Measurements from ENCODE around the gene BMPER.
"Not testable (repeated sequence)": the region's sequence is repeated elsewhere in the genome, so short reads cannot be mapped to it uniquely, and the experiment has no call there.

The BMPER gene

GRCh38 chr7:34153656-34154270, 248.4 kb downstream of the BMPER start:
- no peak for DNase-seq

DNA sequence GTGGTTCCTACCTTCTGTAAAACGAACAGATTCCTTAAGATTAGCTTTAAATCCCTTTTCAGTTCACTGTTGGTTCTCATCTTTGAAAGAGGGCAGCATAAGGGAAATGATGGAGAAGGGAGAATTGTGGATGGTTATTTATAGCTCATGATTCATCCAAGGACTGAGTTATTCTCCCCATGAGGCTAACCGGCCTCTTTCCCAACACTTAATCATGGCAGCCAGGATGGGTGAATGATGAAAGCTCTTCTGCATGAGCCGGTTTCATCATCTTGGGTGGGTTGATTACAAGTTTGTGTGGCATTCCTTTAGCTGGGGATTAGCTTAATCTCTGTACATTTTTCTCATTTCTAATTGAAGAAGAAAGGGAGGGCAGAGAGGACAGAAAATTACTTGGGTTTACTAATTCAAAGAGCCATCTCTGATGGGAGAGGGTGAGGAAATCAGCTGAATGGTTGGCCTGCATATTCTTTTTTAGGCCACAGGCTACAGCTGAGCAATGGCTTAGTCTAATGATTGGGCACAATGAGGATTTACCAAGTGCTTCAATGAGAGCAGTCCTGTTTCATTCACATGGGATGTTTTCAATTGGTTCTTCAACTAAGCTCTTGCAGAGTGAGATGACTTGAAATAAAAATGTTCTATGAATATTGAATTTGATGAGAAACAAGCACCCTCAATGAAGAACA, 250.0 kb downstream of the BMPER start:
- peak; percentile 50 for DNase-seq

DNA sequence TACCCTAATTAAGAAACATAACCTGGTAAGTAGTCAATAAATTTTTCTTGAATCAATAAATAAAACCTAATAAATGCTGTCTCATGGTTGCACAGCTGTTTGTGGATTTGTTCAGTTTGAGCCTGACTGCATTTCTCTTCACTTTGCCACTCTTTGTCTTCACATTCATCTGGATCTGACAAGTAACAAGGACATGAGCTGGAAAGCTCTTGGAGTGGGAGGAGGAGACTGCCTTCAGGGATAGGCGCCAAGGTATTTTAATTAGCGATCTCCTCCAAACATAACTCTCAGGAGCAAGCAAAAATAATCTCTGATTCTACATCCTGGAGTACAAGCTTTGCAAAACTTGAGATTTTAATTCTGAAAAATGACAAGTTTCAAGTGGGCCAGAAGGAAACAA, 251.0 kb downstream of the BMPER start:
- DNase-seq: no peak

DNA sequence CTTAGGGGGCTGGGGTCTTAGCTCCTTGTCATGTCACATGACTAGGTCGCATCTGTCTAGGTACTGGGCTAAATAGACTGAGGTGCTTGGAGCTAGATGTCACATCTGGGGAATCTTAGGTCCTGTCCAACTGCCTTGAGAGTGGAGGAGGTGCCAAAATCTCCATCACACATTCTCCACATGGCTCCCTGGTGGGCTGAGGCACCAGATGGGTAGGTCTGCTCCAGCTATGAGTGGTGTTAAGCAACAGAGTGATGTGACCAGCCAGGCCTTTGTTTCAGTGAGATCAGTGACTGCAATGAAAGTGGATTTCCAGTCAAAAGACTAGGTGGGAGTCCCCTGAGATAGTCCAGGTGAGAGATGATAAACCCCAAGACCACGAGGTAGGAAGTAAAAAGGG, 251.8 kb downstream of the BMPER start:
- no peak for DNase-seq

DNA sequence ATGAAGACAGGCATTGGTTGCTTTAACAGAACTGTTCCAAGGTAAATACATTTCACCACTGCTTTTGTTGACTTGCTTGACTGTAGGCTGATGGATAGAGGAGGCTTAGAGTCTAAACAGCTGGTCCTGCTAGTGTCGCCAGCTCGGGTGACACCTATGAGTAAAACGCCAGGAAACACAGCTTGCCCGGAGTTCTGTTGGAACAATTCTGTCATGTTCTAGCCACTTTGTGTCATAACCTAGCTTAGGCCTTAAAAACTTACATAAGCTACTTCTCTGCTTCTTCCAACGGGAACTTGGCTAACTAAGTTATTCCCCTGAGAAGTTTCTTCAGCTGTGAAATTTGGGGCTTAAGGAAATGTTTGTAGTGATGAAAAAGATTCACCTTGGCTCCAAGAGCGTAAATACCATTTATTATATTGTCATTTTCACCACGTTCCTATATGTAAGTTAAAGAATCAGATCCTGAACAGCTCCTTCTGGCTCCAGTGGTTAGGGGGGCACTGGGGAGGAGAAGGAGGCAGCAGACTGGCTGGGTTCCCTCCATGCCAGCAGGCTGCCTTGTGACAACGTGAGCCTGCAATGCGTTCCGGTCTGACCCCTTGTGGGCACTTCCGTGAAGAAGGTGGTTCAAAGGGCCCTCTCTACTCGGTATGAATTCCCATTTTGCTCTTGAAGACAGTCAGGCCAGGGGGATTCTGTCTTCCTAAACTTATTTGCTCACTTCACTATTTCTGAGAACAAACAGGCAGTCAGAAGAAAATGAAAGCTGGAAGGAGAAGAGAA, 253.2 kb downstream of the BMPER start:
- no peak for DNase-seq

- DNase-seq: no peak
These were observed 255.0 kb downstream of the BMPER start for GRCh38 chr7:34160261-34160752.

DNA sequence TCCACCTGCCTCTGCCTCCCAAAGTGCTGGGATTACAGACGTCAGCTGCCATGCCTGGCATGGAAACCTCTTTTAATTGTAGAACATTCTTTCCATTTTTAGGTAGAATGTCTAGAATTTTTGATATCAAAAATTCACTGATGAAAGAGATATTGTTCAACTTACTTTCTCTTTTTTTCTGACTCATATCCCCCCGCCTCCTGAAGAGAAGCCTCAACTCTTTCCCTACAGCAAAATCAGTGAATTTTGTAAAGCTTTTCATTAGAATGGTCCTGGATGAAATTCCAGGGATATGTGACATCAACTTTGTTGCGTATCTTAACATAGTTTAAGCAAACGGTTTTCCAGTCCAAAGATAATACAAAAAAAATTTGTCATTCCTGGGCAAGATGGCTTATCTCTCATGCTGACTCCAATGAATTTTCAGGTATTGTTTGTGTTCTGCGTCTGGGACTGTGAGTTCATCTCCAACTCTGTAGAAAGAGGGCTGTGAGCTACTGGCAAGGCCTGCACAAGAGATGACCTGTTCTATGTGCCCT, 256.8 kb downstream of the BMPER start:
- no peak for DNase-seq

DNA sequence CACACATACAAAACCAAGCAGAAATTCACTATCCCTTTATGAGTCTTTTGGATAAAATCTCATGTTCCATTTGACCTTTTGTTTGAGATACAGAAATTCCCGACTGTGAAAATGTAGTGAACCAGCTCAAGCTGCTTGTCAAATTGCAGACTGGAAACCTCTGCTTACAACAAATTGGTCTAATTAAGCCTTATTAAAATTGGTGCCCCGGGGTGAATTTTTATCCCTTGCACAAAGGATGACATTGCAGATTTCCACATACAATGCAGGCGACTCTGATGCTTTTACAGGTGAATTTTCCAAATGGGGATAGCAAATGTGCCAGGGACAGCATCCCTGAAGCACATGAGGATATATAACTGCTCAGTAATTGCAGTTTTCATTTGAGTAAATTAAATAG, 257.3 kb downstream of the BMPER start:
- no peak for DNase-seq

GRCh38 chr7:34163956-34164355, 258.6 kb downstream of the BMPER start:
- no peak for DNase-seq

DNA sequence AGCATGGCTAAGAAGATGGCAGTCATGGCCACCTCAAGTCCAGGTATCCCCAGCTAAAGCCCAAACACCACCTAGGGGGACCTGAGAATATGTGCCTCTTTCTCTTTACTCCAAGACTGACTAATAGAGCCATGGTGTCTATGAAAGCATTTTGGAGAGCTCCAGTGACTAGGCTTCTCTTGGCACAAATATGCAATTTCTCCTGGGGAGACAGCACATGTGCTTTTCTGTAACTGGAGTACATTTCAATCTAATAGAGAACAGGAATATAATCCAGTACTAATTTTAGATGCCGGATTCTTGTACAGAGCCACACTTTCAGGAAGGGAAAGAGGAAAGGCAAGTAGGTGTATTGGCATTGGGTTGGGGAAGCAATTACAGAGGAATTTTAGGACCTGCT, 260.1 kb downstream of the BMPER start:
- DNase-seq: no peak

GRCh38 chr7:34165927-34166550, 260.7 kb downstream of the BMPER start:
- DNase-seq: no peak

GRCh38 chr7:34168013-34168412, 262.7 kb downstream of the BMPER start:
- no peak for DNase-seq

GRCh38 chr7:34174688-34175616, 269.6 kb downstream of the BMPER start:
- not testable (repeated sequence) for DNase-seq

GRCh38 chr7:34175837-34176236, 270.5 kb downstream of the BMPER start:
- no peak for DNase-seq

GRCh38 chr7:34177476-34177875, 272.1 kb downstream of the BMPER start:
- DNase-seq: no peak

DNA sequence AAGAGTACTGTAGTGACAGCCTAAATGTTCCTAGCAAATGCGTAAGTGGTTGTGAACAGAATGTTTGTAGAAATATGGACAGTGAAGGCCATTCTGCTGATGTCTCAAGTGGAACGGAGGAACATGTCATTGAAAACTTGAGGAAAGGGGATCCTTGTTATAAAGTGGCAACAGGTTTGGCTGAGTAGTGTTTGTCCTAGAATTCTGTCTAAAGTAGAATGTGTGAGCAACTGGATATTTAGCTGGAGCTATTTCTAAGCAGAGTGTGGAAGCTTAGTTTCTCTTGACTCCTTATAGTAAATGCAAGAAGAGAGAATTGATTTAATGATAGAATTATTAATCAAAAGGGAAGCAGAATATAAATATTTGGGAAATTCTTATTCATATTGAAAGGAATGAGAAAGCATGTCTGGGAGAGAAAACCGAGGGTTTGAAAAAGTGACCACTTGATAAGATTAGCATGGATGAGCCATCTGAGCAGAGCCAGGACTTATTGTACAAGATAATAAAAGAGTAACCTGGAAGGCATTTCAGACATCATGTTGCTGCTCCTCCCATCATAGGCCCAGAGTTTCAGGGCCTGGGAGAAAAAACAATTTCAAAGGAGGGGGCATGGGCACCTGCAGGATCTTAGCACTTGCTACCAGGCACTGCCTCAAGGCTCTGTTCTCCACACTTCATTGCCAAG, 276.1 kb downstream of the BMPER start:
- no peak for DNase-seq

DNA sequence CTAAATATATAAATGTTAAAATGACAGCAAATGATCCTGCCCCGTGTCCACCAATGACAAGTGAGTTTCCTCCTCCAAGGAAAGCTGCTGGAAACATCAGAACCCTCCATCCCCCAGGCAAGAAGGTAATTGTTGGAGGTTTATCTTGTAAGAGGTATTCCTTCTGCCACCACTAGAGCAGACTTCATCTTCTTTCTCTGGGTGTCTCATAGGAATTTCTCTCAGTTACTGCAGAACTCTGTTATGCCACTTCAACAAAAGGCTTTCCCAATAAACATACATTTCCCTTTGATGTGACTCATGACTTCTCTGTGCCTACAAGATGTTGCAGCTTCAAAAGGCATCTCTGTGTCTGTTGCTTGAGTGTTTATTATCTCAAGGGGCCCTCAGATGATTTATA, 279.1 kb downstream of the BMPER start:
- DNase-seq: no peak

- DNase-seq: no peak
These were observed 282.5 kb downstream of the BMPER start for GRCh38 chr7:34187798-34188307.

- DNase-seq: no peak
These were observed 283.7 kb downstream of the BMPER start for GRCh38 chr7:34189031-34189430.

GRCh38 chr7:34190299-34190698, 285.0 kb downstream of the BMPER start:
- no peak for DNase-seq

DNA sequence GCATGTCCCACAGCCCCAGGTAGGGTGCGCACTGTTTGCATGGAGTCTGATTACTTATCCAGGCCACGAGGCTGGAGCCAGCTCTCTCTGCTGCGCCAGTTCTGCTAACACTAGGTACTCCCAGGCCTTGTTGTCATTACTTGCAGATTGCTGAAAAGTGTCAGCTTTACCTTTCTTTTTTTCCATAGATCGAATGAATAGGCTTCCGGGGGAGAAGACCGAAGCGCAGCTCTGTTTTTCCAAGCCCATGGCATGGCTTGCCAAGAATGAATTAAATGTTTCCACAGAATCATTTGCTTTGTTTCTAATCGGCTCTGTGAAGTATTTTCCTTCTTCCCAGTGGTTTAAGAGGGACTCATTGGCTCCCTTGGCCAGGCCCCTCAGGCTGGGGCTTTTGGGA, 285.8 kb downstream of the BMPER start:
- no peak for DNase-seq

Data from GOT3 (cell line).